HepG2 (cell line): ENCODE results near the gene RGS6. TPM values are rescaled to one million over a fixed set of nuclear protein-coding genes. Genes with fewer than 3 reads are reported as not detected.

ENCODE experiments used
- ATAC-seq: fragments of 200-7000 bp; cut with Tn5 transposase; 3 replicates; pipeline ENCODE4 v1.9.1; 2020; ENCODE audit warnings: mild to moderate bottlenecking, moderate library complexity
- BruUV-seq: library from RNA; stranded (reverse); fragments of 400-500 nt; replicated peaks from 2 replicates; lab custom pipeline; 2021; lab: Mats Ljungman, UMichigan
- CTCF ChIA-PET: fragments of 300-600 bp; formaldehyde crosslinking; extraction: SDS; loops from one replicate; lab custom pipeline; 2021; ENCODE audit warnings: low total read pairs, inconsistent platforms, low intra/inter-chr PET ratio; lab: Yijun Ruan, JAX
- POLR2A ChIA-PET: fragments of 350-600 bp; sonication (Branson Sonifier 250); formaldehyde crosslinking; loops from one replicate; lab custom pipeline; 2020; ENCODE audit warnings: antibody characterized with exemption, inconsistent platforms; lab: Yijun Ruan, JAX
- DNase-seq: peaks from one replicate; pipeline ENCODE4 v3.0.0-alpha.2; 2015; ENCODE audit warnings: low spot score
- FAIRE-seq: peaks from 3 replicates; lab custom pipeline; 2011; peaks lifted over from hg19 to GRCh38; lab: Jason Lieb, UNC
- H2AFZ ChIP-seq: one replicate; pipeline ENCODE4 v1.6.1; 2011; ENCODE audit warnings: low read length, inconsistent platforms
- H3K27ac ChIP-seq: fragments of 300-600 bp; 3 replicates; pipeline ENCODE4 v1.8.0; 2011; ENCODE audit warnings: mixed run types, mild to moderate bottlenecking, mixed read lengths, low read length, inconsistent platforms; ENCODE audit not compliant: insufficient read depth; ENCODE audit errors: extremely low read length
- H3K27me3 ChIP-seq, 2 experiments: fragments of 200-600 bp in 1 of 2; 2 replicates in 1 of 2; 3 replicates in 1 of 2; pipeline versions ENCODE4 v1.6.0 to v1.8.0; 2011; ENCODE audit warnings: low read length in 2 of 2, mild to moderate bottlenecking in 2 of 2, moderate library complexity in 2 of 2, inconsistent platforms in 1 of 2; ENCODE audit not compliant: insufficient read depth in 2 of 2, control insufficient read depth in 1 of 2
- H3K36me3 ChIP-seq, 2 experiments: fragments of 200-600 bp in 1 of 2; replicated peaks in 1 of 2; 2 replicates in 1 of 2; 3 replicates in 1 of 2; pipeline versions ENCODE4 v1.5.1 to v1.8.0; 2011; ENCODE audit warnings: low read length in 2 of 2, inconsistent platforms in 1 of 2; ENCODE audit not compliant: insufficient read depth in 2 of 2, control insufficient read depth in 1 of 2
- H3K4me1 ChIP-seq: 2 replicates; pipeline ENCODE4 v1.5.1; 2012; ENCODE audit warnings: low read length, inconsistent platforms; ENCODE audit not compliant: insufficient read depth
- H3K4me2 ChIP-seq: 2 replicates; pipeline ENCODE4 v1.6.0; 2011; ENCODE audit warnings: low read depth, low read length, inconsistent platforms
- H3K4me3 ChIP-seq, 3 experiments: fragments of 200-600 bp in 1 of 3; sonication (generic), shearing (Covaris generic) in 1 of 3; replicated peaks in 1 of 3; 2 replicates each; pipeline ENCODE4 v1.5.1; 2011 to 2016; ENCODE audit warnings: low read length in 3 of 3, inconsistent platforms in 2 of 3, low read depth in 2 of 3, mild to moderate bottlenecking in 2 of 3, control low read depth in 1 of 3, mixed read lengths in 1 of 3; ENCODE audit not compliant: insufficient read depth in 1 of 3
- H3K79me2 ChIP-seq: one replicate; pipeline ENCODE4 v1.6.1; 2011; ENCODE audit warnings: low read length, inconsistent platforms; ENCODE audit not compliant: insufficient read depth
- H3K9ac ChIP-seq: 2 replicates; pipeline ENCODE4 v1.6.0; 2011; ENCODE audit warnings: mild to moderate bottlenecking, low read depth, low read length, inconsistent platforms; ENCODE audit not compliant: insufficient read depth
- H3K9me3 ChIP-seq: 2 replicates; pipeline ENCODE4 v1.5.1; 2012; ENCODE audit warnings: mild to moderate bottlenecking, low read length
- H4K20me1 ChIP-seq: 2 replicates; pipeline ENCODE4 v1.6.0; 2011; ENCODE audit warnings: inconsistent platforms, mild to moderate bottlenecking, low read length, moderate library complexity; ENCODE audit not compliant: insufficient read depth
- ETV5 ChIP-seq: IDR thresholded peaks from 2 replicates; pipeline ENCODE4 v1.6.1; 2018; ENCODE audit warnings: missing biosample characterization, missing genetic modification reagents, inconsistent platforms, borderline replicate concordance
- ETV6 ChIP-seq: sonication (generic); formaldehyde crosslinking; conservative IDR thresholded peaks from 2 replicates; pipeline ENCODE4 v1.4.0; 2020; ENCODE audit warnings: missing genetic modification reagents
- KDM6A ChIP-seq: IDR thresholded peaks from 2 replicates; pipeline ENCODE4 v1.6.1; 2016; ENCODE audit warnings: low read depth
- MED1 ChIP-seq: sonication (generic); formaldehyde crosslinking; IDR thresholded peaks from 2 replicates; pipeline ENCODE4 v1.4.0; 2020; ENCODE audit warnings: missing genetic modification reagents
- PHB2 ChIP-seq: fragments of 450-650 bp; IDR thresholded peaks from 2 replicates; pipeline ENCODE4 v1.6.1; 2018; ENCODE audit not compliant: partially characterized antibody
- SMARCE1 ChIP-seq: fragments of 450-650 bp; IDR thresholded peaks from 2 replicates; pipeline ENCODE4 v1.6.1; 2017; ENCODE audit warnings: borderline replicate concordance
- SRF ChIP-seq: IDR thresholded peaks from 2 replicates; pipeline ENCODE4 v1.6.1; 2011; ENCODE audit warnings: mild to moderate bottlenecking, low read depth, low read length, moderate library complexity
- ZFP1 ChIP-seq: IDR thresholded peaks from 2 replicates; pipeline ENCODE4 v1.6.1; 2016
- ZKSCAN5 ChIP-seq: sonication (generic); formaldehyde crosslinking; IDR thresholded peaks from 2 replicates; pipeline ENCODE4 v1.5.1; 2020; ENCODE audit warnings: mild to moderate bottlenecking, missing genetic modification reagents
- ZNF484 ChIP-seq: sonication (generic); formaldehyde crosslinking; IDR thresholded peaks from 2 replicates; pipeline ENCODE4 v1.5.1; 2020; ENCODE audit warnings: mild to moderate bottlenecking, low read depth, missing genetic modification reagents, borderline replicate concordance
- WGBS: methylation state at CpG from one replicate; pipeline ENCODE4 v1.1.6; 2017; ENCODE audit warnings: low lambda C conversion rate; 5-methylcytosine and 5-hydroxymethylcytosine counted together
- in situ Hi-C: cut with HindIII; loops from 2 replicates; pipeline ENCODE4 v1.10.0; 2017; ENCODE audit warnings: low pct_unique_long_range_greater_than_20kb; ENCODE audit not compliant: extremely low pct_ligation_motif_present
- intact Hi-C: fragments of 100-400 bp; cut with micrococcal nuclease; formaldehyde crosslinking; loops from one replicate; pipeline ENCODE4 v1.10.0; 2022; ENCODE audit not compliant: unreplicated experiment
- polyA plus RNA-seq, 8 experiments: library from polyadenylated mRNA; depleted of rRNA in 3 of 8; stranded (reverse) in 7 of 8; unstranded in 1 of 8; fragments of >200 nt; fragmentation: Illumina TruSeq in 4 of 8; extraction: Trizol in 4 of 8; gene quantifications; 2 replicates each; pipeline versions ENCODE4 v1.2.1 to v1.2.3, GENCODE V29; 2011 to 2016; ENCODE audit warnings: low read depth in 4 of 8, missing spikeins in 1 of 8, mixed read lengths in 1 of 8; ENCODE audit not compliant: insufficient read depth in 1 of 8
- total RNA-seq, 5 experiments: library from RNA; depleted of rRNA; stranded (reverse); fragments of >200 nt; fragmentation: Illumina TruSeq; extraction: Trizol; gene quantifications; 2 replicates each; pipeline ENCODE4 v1.2.3, GENCODE V29; 2016; ENCODE audit warnings: low read depth in 1 of 5
- TF ChIP-seq, protein P1 (sequence below): sonication (generic); formaldehyde crosslinking; IDR thresholded peaks from 2 replicates; pipeline ENCODE4 v1.4.0; 2020; ENCODE audit warnings: missing genetic modification reagents

Gene RGS6
- total and polyA plus RNA-seq, 2 of the 13 experiments (the other 11 are each of a cell fraction or from before 2014, with no cell fraction given) = not detected

DNA sequence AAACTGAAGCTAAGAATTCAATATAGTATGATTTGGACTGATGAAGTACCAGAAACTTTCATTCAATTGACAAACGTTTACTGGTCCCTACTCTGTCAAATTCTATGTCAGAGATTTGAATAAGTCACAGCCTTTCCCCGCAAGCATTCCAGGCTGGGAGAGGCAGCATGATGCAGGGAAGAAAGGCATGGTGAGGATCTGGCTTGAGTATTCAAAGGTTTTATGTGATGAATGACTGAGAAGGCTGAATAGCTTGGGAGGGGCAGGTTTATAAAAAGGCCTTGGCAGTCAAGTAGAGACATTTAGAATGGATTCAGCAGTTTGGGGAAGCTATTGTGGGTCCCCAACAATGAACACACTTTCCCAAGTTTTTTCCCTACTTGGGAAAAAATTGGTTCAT lies 529.8 kb downstream of the RGS6 start:
- CTCF ChIA-PET = no interaction called here

More for the DNA sequence above, 529.8 kb downstream of the RGS6 start:
- FAIRE-seq (no peak), ATAC-seq (no peak), DNase-seq (no peak)
- H3K79me2 ChIP-seq = no peaks in the 10 kb centered on the region
- H3K4me3 ChIP-seq = no peak overlapping the region
- H3K27ac ChIP-seq = no peak overlapping the region
- POLR2A ChIA-PET = no interaction called here
- H3K9me3 ChIP-seq = peaks cover 7% of the 10 kb centered on the region; the same call in 1 of the 2 replicates
- no peak overlapping the region for H3K4me2 ChIP-seq
- H2AFZ ChIP-seq = no peak overlapping the region
- no peaks in the 10 kb centered on the region for H3K36me3 ChIP-seq
- BruUV-seq = no TSS peak
- H4K20me1 ChIP-seq = no peaks in the 10 kb centered on the region
- no peak overlapping the region for H3K9ac ChIP-seq
- in situ Hi-C loops (no loop called here), intact Hi-C loops (no loop called here)
- no peaks in the 10 kb centered on the region; a peak in 1 of 5 replicates for H3K27me3 ChIP-seq
- H3K4me1 ChIP-seq = no peaks in the 10 kb centered on the region
- TF ChIP-seq ZNF484 (CRISPR knock-in tag) = no peak
- TF ChIP-seq PHB2 = no peak
- TF ChIP-seq ZFP1 (CRISPR knock-in tag) = no peak
- no peak for TF ChIP-seq MED1
- TF ChIP-seq KDM6A (CRISPR knock-in tag) = no peak
- no peak for TF ChIP-seq SMARCE1
- no peak for TF ChIP-seq ETV5 (CRISPR knock-in tag)
- TF ChIP-seq ZKSCAN5 = no peak
- TF ChIP-seq, protein P1, sequence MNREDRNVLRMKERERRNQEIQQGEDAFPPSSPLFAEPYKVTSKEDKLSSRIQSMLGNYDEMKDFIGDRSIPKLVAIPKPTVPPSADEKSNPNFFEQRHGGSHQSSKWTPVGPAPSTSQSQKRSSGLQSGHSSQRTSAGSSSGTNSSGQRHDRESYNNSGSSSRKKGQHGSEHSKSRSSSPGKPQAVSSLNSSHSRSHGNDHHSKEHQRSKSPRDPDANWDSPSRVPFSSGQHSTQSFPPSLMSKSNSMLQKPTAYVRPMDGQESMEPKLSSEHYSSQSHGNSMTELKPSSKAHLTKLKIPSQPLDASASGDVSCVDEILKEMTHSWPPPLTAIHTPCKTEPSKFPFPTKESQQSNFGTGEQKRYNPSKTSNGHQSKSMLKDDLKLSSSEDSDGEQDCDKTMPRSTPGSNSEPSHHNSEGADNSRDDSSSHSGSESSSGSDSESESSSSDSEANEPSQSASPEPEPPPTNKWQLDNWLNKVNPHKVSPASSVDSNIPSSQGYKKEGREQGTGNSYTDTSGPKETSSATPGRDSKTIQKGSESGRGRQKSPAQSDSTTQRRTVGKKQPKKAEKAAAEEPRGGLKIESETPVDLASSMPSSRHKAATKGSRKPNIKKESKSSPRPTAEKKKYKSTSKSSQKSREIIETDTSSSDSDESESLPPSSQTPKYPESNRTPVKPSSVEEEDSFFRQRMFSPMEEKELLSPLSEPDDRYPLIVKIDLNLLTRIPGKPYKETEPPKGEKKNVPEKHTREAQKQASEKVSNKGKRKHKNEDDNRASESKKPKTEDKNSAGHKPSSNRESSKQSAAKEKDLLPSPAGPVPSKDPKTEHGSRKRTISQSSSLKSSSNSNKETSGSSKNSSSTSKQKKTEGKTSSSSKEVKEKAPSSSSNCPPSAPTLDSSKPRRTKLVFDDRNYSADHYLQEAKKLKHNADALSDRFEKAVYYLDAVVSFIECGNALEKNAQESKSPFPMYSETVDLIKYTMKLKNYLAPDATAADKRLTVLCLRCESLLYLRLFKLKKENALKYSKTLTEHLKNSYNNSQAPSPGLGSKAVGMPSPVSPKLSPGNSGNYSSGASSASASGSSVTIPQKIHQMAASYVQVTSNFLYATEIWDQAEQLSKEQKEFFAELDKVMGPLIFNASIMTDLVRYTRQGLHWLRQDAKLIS (CRISPR knock-in tag) = no peak
- TF ChIP-seq ETV6 (CRISPR knock-in tag) = no peak
- TF ChIP-seq SRF = no peak
- WGBS = 48% methylated on average over 2 of the region's 2 CpGs
